ENCODE data around the gene ADM.
A peak's percentile ranks its signal among the peaks of the same experiment; 100 is the strongest.

ADM gene

DNA sequence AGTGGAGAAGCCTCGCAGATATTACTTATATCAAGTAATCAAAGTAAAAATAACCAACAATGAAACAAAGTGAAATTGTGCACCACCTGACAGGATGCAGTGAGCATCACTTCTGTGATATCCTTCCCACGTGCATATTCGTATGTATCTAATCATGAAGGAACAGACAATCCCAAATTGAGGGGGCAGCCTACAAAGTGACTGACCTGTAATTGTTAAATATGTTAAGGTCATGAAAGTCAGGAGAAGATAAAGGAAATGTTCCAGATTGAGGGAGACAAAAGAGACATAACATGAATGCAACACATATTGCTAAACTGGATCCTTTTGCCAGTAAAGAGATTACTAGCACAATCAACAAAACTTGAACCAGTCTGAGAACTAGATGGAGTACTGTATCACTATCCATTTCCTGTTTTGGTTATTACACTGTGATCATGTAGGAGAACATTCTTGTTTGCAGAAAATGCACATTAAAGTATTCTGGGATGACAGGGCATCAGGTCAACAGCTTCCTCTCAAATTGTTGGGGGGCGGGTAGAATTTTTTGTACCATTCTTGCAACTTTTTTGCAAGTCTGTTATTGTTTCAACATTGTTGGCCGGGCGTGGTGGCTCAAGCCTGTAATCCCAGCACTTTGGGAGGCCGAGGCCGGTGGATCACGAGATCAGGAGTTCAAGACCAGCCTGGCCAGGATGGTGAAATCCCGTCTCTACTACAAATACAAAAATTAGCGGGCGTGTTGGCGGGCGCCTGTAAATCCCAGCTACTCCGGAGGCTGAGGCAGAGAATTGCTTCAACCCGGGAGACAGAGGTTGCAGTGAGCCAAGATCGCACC lies 12.9 kb upstream of the ADM start:
- DNase-seq: no peak

DNA sequence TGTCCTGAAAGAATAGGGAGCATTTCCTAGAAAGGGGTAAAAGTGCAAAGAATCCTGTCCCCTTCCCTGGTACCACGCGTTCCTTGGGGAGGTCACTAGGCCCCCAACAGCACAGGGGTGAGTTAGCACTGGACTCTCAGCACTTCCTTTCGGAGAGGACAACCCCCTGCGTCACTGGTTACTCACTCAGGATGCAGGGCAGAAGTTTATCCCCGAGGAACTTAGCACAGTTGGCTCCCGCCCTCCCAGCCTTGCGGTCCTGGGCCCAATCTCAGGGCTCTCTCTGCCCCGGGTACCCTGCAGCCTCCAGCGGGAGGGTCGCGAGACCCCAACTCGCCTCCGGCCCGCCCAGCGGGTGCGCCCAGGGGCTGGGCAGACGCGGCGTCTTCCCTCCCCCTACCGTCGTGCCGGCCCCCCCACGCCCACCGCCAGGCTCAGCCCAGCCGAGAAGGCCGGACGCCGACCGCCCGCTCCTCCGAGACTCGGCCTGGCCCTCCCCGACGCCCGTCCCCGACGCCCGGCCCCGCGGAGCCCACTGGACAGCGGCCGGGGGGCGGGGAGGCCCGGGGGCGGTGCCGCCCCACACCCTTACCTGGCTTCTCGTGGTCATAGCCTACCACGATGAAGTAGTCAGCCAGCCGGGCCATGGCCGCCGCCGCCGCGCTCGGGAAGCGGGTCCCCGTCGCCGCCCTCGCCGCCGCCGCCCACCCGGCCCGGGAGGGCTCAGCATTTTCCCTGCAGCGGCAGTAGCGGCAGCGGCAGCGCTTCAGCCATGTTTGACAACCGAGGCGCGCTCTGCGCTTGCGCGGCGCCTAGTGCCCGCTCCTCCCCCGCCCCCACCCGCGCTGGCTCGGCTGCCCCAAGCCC lies 11.2 kb upstream of the ADM start, which contains the start of gene SBF2:
Gene SBF2, minus strand, starts transcription at position 797 of the 867 bp plus-strand sequence. Its CDS starts 150 bp downstream, at position 647.
- DNase-seq: peak; percentile 80 to 84

DNA sequence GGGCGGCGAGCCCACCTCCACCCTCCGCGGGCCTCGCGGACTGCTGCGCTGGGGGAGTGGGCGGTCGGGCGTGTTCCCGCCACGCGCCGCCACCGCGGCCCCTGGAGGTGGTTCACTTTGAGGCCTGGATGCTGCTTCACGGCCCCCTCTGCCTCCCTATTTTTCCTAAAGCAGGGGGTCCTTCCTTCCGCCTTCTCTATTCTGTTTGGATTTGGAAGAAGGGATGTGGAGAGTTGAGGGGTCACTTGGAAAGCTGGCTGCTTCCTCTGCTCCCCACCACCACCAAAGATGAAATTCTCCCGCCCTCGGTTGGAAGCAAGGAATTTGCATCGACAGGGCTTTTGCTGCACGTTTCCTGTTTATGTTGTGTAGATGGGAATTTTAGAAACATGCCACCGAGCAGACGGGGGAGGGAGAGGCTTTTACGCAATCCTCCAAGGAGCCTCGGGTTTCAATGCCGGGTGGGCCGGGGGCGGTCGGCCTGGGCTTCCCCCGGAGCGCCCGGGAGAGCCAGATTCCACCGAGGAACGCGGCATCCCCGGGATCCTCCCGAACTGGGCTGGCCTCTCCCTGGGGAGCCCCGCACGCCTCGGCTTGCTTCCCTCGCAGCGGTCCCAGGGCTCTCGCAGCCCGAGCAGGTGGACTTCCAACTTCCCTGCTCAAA lies 10.5 kb upstream of the ADM start:
- no peak for DNase-seq

DNA sequence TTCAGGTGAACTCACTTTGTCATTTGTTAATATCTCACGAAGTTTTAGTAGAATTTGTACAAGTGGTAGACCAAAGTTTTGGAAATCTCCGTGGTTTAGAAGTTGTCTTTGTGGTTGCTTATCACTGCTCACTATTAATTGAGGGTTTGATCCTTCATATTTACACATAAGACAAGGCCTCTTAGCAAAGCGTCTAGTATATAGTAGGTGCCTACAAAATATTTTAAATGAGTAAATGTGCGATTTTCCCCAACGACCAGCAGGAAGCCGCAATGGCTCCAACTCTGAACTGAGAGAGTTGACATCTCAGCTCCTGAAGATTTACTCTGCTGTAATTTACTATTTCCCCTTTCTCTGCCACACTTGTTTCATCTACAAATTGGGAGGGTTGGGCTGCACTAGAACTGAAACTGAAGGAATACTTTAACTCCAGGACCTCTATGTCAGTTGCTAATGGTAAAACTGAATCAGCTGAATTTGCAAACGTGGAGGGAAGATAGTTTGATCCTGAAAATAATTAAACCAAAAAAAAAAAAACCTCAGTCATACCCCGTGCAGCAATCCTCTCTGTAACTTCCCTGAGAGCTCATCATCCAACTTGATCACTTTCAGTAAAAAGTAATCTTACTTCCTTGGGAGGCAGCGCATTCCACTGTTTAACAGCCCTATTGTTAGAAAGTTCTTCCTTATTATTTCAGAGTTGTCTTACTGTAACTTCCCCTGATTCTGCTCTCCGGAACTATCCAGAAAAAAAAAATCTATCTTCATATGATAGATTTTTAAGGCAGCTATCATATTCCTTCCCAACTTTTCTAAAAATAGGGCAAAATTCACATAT lies 9.6 kb upstream of the ADM start:
- DNase-seq: no peak

DNA sequence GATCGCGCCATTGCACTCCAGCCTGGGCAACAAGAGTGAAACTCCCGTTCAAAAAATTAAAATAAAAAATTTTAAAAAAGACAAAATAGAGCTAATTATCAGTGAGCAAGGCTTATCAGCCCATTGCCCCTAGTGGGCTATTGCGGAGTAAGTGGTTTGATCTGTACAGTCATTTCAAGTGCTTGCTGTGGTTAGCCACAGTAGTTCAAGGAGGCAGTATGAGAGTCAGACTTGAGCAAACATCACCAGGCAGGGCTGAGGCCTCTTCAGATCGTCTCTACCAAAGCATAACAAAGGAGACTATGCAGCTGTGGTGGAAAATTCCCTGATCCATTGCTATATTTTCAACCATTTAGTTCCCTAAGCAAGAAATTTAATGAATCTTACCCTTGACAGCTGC lies 6.5 kb upstream of the ADM start:
- peak; percentile 43 to 49 for DNase-seq

DNA sequence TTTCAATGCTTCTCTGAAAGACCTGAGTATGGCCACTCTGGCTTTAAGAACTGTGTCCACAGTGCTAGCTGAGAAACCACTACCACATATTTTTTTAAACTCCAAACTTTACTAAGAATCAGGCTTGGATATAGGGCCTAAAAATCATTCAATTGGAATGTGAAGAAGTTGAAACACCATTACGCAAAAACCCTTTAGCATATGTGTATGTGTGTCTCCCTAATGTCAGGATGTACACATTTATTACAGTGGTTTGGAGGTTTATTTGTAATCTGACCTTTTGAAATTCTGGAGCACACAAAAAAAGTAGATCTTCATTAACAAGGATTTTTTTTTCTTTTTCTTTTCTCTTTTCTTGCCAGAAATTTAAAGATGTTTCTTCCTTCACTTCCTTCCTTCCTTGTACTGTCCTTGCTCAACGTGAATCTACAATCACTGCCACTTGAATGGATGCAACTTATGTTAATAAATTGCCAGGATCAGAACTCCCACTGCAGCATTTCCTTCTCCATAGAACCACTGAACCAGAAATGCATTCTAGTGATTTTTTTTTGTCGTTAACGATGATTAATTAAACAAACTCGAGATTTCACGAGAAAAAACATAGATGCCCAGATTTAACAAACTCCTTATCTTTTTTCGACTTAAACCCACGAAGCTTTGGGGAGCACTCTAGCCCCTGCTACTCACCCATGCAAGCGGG lies 3.1 kb upstream of the ADM start:
- DNase-seq: no peak

DNA sequence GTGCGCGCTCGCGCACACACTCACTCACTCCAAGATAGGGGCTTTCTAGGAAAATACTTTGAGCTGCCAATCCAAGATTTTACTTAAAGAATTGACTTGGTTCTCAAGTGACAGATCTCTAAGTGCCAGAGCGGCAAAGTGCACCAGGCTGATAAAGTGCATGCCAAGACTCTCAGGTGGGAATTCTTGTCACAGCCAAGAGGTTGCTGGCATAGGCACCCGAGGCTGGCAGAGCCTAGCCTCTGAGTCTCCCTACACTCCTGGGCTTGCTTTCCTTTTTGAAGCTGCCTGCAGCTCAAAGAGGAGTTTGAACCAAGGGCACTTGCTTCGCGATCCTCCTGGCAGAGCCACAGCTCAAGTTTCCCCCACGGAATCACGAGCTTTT lies 2.5 kb upstream of the ADM start:
- no peak for DNase-seq

DNA sequence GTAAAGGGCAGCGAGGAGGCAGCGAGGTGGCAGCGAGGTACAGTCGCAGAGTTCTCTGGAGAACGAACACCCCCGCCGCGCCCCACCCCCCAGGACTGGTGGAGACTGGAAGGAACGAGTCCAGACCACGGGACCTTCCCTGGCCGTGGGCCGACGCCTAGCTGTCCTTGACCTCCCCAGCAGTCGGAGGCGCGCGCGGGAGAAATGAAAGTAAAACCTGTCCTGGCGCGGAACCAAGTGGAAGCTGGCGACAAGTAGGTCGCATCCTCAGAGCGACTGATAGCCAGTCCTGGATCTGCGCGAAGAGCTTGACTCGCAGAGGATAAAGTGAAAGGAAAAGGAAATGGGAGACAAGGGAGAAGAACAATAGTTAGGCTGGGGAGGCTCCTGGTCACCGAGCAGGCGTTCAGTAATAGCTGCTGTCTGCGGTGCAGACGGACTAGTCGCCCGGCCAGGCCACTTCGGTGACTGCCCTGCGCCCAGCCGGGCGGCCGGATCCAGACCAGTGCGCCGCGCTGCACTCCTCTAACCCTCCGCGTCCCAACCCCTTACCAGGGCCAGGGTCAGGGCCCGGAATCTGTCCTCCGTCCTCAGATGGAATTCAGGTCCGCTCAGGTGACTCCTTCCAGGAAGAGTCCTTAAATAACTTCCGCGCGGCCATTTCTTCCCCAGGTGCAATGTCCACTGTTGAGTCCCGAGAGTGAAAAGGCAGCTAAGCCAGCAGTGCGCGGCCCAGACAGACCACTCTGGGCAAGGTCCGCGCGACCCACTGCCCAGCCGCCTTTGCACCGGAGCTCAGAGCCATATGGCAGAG lies 1.9 kb upstream of the ADM start:
- peak; percentile 62 to 63 for DNase-seq

DNA sequence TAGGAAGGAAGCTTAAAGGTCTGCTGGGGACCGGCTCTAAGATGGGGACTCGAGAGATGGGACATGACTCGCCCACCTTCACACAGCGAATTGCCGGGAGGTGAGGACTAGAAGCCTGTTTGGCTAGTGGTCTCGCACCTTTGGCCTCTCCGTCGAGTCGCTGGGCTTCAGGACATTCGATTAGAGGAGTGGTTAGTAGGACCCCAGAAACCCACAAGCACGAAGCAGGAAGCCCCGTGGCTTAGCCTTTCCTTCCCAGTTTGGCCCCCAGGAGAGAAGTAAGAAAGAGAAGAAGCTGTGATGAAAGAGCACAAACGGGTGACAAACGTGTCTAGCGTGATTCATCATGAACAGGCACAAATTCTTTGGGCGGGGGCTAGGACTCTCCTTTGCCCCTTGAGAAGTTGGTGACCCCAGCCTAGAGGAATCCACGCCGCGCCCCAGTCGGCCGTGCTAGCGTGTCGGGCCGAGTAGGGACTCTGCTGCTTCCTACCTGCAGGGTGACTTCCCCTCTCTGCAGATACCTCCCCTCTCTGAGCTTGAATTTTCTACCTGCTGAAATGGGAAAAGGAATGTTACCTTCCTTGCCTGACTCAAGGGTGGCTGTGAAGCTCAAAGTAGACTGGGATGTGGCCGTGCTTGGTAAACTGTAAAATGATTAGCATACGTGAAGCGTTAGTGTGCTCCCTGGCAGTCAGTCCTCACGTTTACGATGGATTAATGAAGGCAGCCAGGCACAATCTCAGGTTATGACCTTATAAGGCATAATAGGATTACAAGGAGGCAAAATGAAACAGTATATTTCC lies 1.1 kb upstream of the ADM start:
- DNase-seq: peak in 1 of 2 donors; percentile 27

DNA sequence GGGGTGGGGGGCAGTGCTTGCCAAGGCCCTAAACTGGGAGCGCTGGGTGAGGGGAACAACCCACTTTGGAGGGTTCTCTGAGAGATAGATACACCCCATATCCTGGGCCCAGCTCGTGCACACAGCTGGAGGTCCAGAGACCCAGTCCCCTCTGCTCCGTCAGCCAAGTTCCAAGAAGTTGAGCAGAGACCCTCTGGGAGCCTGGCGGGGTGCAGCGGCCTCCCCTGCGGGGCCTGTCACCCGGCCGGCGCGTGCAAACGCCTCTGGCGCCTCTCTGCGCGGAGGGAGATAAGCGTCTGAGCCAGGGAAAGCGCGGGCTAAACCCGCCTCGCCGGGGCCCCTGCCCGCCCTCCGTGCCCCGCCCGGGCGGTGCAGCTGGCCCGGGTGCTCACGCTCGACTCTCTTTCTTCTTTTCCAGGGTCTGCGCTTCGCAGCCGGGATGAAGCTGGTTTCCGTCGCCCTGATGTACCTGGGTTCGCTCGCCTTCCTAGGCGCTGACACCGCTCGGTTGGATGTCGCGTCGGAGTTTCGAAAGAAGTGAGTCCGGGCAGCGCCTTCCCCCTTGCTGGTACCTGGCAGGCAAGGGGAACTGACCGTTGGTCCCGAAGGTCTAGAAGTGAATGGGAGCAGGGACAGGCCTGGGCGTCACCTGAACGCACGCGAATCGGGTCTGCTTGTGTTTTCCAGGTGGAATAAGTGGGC lies 540 bp downstream of the ADM start:
- peak in 1 of 2 donors; percentile 33 for DNase-seq

DNA sequence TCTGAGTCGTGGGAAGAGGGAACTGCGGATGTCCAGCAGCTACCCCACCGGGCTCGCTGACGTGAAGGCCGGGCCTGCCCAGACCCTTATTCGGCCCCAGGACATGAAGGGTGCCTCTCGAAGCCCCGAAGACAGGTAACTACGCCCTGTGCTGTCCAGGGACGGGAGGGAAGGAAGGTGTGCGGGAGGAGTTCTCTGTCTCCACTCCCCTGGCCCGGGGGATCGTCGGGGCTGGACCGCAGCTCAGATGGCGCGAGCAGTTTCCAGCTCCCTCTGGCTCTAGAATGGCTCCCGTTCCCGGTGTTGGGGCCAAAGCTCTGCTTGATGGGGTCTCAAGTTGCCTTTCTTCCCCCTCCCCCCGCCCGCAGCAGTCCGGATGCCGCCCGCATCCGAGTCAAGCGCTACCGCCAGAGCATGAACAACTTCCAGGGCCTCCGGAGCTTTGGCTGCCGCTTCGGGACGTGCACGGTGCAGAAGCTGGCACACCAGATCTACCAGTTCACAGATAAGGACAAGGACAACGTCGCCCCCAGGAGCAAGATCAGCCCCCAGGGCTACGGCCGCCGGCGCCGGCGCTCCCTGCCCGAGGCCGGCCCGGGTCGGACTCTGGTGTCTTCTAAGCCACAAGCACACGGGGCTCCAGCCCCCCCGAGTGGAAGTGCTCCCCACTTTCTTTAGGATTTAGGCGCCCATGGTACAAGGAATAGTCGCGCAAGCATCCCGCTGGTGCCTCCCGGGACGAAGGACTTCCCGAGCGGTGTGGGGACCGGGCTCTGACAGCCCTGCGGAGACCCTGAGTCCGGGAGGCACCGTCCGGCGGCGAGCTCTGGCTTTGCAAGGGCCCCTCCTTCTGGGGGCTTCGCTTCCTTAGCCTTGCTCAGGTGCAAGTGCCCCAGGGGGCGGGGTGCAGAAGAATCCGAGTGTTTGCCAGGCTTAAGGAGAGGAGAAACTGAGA lies 1.4 kb downstream of the ADM start:
- peak in 1 of 2 donors; percentile 36 for DNase-seq

DNA sequence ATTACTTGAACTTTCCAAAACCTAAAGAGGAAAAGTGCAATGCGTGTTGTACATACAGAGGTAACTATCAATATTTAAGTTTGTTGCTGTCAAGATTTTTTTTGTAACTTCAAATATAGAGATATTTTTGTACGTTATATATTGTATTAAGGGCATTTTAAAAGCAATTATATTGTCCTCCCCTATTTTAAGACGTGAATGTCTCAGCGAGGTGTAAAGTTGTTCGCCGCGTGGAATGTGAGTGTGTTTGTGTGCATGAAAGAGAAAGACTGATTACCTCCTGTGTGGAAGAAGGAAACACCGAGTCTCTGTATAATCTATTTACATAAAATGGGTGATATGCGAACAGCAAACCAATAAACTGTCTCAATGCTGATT lies 2.1 kb downstream of the ADM start:
- no peak for DNase-seq

DNA sequence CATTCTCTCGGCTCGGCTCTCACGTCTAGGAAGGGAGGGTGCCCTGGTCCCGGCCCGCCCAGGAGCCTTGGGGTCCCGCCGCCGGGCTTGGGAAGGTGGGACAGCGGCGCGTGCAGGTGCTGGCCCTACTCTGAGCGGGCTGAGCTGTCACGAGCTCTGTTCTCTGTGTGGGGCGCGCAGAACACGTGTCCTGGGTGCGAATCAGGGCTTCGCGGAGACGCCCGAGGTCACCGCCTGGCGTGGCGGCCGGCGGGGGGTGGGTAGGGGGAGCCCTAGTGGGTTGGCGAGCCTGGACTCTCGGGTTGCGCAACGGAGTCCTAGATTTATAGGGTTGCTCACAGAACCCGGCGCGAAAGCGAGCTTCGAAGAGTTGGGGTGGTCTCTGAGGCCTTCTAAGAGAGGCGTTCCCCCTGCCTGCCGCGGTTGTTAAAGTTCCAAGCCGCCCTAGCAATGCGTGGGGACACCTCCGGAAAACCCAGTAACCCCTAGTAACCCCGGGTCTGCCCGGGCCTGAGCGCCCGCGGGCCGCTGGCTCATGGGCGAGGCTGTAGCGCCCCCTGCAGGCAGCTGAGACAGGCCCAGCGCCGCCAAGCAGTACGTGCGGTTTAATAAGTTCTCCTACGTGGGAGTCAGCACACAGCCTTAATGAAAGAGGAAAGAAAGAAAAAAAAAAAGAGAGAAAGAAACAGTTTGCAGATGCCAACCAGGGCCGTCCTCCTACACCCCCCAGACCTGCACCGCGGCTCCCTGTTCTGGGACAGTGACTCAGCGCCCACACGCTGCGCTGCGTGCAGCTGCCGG lies 2.7 kb downstream of the ADM start:
- DNase-seq: peak; percentile 85 to 87

DNA sequence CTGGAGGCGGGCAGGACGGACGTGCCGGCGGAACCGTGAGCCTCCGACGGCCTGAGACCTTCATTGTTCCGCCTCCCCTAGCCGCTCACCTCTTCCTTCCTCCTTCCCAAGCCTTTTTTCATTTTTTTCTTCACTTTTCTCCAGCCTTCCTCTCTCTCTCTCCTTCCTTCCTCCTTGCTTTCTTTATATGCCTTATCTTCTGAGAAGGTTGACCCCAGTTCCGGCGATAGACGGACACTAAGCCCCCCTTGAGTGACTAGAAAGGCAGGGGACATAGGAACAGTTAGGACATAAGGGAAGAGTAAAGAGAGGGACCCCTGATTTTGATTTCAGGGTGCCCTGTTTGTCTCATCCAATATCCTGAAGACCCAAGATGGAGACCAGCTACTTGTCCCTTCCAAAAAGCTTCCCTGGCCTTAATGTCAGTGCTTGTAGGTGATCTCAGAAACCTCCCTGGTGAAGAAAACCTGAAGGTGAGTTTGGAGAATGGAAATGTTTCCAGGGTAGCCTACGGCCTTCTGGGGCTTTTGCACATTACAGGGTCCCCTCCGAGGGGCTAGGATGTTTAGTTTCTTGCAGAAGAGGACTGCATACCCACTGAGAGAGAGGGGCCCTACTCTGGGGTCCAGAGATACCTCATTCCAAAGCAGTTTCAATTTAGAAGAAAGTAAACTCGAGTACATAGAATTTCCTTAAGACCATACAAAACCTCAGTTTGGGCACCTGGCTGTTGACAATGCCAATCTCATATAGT lies 3.5 kb downstream of the ADM start:
- DNase-seq: no peak

DNA sequence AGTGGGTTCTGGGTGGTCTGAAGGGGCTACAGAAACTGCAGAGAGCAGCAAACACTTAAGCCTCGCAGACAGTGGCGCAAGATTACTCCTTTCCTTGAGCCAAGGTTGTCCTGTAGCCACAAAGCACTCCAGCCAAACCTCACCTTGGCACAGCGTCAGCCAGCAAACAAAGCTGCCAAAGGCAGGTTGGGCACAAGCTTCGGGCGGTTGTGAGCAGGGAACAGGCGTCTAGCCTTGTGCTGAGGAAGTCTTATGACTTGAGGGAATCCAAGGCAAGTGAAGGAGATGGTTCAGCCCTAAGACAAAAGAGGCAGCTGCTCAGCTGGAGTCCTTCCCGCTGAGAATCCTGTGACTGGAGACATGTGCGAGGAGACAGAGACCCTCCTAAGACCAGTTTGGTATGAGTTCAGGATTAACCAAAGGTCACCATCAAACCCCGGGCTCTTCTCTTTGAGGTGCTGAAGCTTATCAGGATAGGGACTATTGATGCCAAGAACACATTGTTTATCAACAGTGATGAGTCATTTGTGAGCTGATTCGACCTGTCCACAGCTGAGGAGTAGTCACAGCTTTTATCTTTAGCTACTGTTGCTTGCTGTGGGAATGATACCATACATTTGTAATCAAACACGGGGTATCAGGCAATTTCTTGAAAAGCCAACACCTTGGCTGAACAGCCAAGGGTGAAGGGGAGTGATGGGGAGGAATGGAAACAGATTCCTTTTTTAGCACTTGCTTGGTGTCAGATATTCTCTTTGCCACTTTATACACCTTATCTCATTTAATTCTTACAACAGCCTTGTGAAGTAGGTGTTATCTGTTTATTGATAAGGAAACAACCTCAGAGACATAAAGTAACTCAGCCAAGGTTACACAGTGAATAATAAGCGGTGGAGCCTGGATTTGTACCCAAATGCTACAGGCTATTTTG lies 4.6 kb downstream of the ADM start:
- no peak for DNase-seq
